ENCODE results near the gene ZFYVE28. TPM values are rescaled to one million over a fixed set of nuclear protein-coding genes. Genes with fewer than 3 reads are reported as not detected.

ZFYVE28 gene
- total and polyA plus RNA-seq, 10 of the 15 experiments (the other 5 are each of a cell fraction or from before 2014, with no cell fraction given): 0.06 to 1.9 (median 0.22) TPM; not detected in 1

DNA sequence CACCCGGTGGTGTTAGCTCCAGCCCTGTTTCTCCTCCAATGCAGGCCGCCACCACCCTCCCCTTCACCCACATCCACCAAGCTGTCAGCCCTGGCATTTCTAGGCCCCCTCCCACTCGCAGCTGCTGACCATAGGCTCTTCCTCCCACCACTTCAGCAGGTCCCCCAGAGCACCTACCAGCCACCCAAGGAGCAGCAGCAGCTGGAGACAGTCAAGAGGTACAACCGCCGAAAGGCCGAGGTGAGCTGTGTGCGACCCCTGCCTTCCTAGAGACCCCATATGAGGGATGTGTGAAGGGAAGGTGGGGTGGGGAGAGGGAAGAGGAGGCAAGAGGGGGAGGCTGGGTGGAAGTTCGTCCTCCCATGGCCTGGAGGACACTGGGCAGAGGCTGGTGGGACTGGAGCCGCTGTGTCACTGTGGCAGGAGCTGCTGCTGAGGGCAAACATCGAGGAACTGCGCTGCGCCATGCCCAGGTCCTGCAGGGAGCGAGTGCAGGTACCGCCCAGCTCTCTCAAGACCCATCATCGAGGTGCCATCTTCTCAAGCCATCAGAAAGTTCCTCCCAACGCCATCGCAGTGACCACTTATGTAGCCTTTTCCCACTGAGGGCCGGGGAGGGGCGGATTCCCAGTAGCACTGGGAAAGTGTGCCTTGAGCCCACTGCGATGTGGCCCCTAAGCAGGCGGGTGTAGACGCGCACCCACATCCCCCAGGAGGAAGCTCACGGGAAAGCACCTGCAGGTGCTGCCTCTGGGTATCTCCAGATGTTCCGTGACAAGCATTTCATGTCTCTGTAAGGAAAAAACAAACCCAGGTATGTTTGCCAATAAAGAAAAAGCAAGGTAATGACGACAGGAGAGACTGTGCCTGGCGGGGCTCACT is 31.3 kb upstream of the ZFYVE28 start (continued):
- TF ChIP-seq, protein P1, sequence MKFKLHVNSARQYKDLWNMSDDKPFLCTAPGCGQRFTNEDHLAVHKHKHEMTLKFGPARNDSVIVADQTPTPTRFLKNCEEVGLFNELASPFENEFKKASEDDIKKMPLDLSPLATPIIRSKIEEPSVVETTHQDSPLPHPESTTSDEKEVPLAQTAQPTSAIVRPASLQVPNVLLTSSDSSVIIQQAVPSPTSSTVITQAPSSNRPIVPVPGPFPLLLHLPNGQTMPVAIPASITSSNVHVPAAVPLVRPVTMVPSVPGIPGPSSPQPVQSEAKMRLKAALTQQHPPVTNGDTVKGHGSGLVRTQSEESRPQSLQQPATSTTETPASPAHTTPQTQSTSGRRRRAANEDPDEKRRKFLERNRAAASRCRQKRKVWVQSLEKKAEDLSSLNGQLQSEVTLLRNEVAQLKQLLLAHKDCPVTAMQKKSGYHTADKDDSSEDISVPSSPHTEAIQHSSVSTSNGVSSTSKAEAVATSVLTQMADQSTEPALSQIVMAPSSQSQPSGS (IDR thresholded peaks at IDR 0.05; ENCODE audit: low read length): no peak
- no peak for TF ChIP-seq MEF2B (IDR thresholded peaks at IDR 0.05; ENCODE audit: partially characterized antibody, poor library complexity, severe bottlenecking)
- no peak for TF ChIP-seq FOS (IDR thresholded peaks at IDR 0.05; ENCODE audit: borderline replicate concordance, extremely low read depth, insufficient read length)
- no peak for TF ChIP-seq MXI1 (IDR thresholded peaks at IDR 0.05; ENCODE audit: low read depth, low read length)
- TF ChIP-seq ASH2L (IDR thresholded peaks at IDR 0.05; ENCODE audit: borderline replicate concordance, low read depth): no peak

DNA sequence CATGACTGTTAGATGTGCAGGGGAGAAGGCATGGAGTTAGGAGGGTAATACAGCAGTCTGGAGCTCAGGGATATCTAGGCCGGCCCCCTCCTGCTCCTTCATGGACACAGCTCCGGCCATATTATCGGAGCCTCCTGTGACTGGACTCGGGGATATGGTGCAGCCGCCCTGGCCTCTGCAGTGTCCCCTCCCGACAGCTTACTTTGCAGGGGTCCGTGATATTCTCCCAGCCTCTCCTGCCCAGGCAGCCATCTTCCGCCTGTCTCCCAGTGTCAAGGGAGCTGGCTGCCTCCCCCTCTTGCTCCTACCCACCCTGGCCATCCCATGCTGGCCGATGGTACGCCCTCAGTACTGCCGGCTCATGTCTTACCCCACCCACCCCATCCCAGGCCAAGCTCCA is 30.6 kb upstream of the ZFYVE28 start:
- H3K4me2 ChIP-seq (ENCODE audit: control insufficient read depth, insufficient read depth): no peak overlapping the region
- in situ Hi-C loops (cut with MboI): no loop called here
- no peaks in the 10 kb centered on the region for H3K9me3 ChIP-seq (replicated peaks; ENCODE audit: control insufficient read depth, insufficient read depth, low read length)
- WGBS (ENCODE audit: insufficient coverage, insufficient replicate concordance, low lambda C conversion rate, missing lambda C conversion rate): 80% methylated on average over 8 of the region's 11 CpGs
- H4K20me1 ChIP-seq (ENCODE audit: control insufficient read depth, insufficient read depth): no peaks in the 10 kb centered on the region
- ChIA-PET SMC1A (ENCODE audit: uncharacterized antibody, unreplicated experiment) (interaction anchor here (0.9 to 1.4 kb wide), 2 partner anchors 13 to 229 kb away, joined by 3 read pairs; no protein-coding TSS in a partner anchor), RAD21 (ENCODE audit: unreplicated experiment) (interaction anchor here (1.0 kb wide), 1 partner anchor 86 kb away, joined by 3 read pairs; no protein-coding TSS in a partner anchor), POLR2A (no interaction called here), CTCF (interaction anchor here (0.5 to 1.5 kb wide), 3 partner anchors 9 to 577 kb away, joined by 3 read pairs; no protein-coding TSS in a partner anchor)
- H3K4me3 ChIP-seq: no peak overlapping the region
- H3K27me3 ChIP-seq (replicated peaks in 1 of 2; ENCODE audit: control insufficient read depth in 2 of 2, insufficient read depth in 2 of 2, low read length in 1 of 2): no peaks in the 10 kb centered on the region; a peak in 2 of 4 replicates
- no peak for ATAC-seq
- no peak for FAIRE-seq
- intact Hi-C loops (cut with micrococcal nuclease; ENCODE audit: unreplicated experiment): no loop called here
- no peak overlapping the region for H3K9ac ChIP-seq (ENCODE audit: control insufficient read depth, insufficient read depth, low read length)
- no TSS peak for BruUV-seq (replicated peaks)
- H3K79me2 ChIP-seq (ENCODE audit: control insufficient read depth, insufficient read depth, low read length): no peaks in the 10 kb centered on the region
- no peak overlapping the region for H3K27ac ChIP-seq (ENCODE audit: control insufficient read depth, insufficient read depth)
- no peak for DNase-seq (ENCODE audit: low read depth, low spot score)
- no peak overlapping the region for H2AFZ ChIP-seq (ENCODE audit: control insufficient read depth, low read depth, low read length)
- H3K36me3 ChIP-seq (ENCODE audit: control insufficient read depth in 2 of 2, insufficient read depth in 2 of 2, low read length in 1 of 2): no peaks in the 10 kb centered on the region
- H3K4me1 ChIP-seq (ENCODE audit: control insufficient read depth, insufficient read depth, low read length): no peaks in the 10 kb centered on the region
- no peak for TF ChIP-seq DPF2 (IDR thresholded peaks at IDR 0.05)
- TF ChIP-seq GABPA (IDR thresholded peaks at IDR 0.05; ENCODE audit: low read depth): no peak
- no peak for TF ChIP-seq NR2F1 (conservative IDR thresholded peaks at IDR 0.05)
- TF ChIP-seq, protein P2, sequence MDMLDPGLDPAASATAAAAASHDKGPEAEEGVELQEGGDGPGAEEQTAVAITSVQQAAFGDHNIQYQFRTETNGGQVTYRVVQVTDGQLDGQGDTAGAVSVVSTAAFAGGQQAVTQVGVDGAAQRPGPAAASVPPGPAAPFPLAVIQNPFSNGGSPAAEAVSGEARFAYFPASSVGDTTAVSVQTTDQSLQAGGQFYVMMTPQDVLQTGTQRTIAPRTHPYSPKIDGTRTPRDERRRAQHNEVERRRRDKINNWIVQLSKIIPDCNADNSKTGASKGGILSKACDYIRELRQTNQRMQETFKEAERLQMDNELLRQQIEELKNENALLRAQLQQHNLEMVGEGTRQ (IDR thresholded peaks at IDR 0.05; ENCODE audit: borderline replicate concordance, low read depth, low read length): no peak
- no peak for TF ChIP-seq FOS (IDR thresholded peaks at IDR 0.05; ENCODE audit: borderline replicate concordance, extremely low read depth, insufficient read length)
- TF ChIP-seq YY1 (IDR thresholded peaks at IDR 0.05; ENCODE audit: low read depth, low read length): no peak
- TF ChIP-seq MYC (IDR thresholded peaks at IDR 0.05; ENCODE audit: insufficient read depth, insufficient read length, insufficient replicate concordance, low read length, severe bottlenecking): no peak
- no peak for TF ChIP-seq MEF2A (IDR thresholded peaks at IDR 0.05; ENCODE audit: insufficient read depth, low read depth, low read length)
- TF ChIP-seq, protein P3, sequence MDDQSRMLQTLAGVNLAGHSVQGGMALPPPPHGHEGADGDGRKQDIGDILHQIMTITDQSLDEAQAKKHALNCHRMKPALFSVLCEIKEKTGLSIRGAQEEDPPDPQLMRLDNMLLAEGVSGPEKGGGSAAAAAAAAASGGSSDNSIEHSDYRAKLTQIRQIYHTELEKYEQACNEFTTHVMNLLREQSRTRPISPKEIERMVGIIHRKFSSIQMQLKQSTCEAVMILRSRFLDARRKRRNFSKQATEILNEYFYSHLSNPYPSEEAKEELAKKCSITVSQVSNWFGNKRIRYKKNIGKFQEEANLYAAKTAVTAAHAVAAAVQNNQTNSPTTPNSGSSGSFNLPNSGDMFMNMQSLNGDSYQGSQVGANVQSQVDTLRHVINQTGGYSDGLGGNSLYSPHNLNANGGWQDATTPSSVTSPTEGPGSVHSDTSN (IDR thresholded peaks at IDR 0.05; ENCODE audit: insufficient replicate concordance, low read depth, low read length): no peak
- TF ChIP-seq ZZZ3 (IDR thresholded peaks at IDR 0.05; ENCODE audit: control insufficient read depth, insufficient read length, low read depth): no peak
- no peak for TF ChIP-seq SP1 (IDR thresholded peaks at IDR 0.05; ENCODE audit: low read depth, low read length)
- TF ChIP-seq, protein P4, sequence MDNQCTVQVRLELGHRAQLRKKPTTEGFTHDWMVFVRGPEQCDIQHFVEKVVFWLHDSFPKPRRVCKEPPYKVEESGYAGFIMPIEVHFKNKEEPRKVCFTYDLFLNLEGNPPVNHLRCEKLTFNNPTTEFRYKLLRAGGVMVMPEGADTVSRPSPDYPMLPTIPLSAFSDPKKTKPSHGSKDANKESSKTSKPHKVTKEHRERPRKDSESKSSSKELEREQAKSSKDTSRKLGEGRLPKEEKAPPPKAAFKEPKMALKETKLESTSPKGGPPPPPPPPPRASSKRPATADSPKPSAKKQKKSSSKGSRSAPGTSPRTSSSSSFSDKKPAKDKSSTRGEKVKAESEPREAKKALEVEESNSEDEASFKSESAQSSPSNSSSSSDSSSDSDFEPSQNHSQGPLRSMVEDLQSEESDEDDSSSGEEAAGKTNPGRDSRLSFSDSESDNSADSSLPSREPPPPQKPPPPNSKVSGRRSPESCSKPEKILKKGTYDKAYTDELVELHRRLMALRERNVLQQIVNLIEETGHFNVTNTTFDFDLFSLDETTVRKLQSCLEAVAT (IDR thresholded peaks at IDR 0.05): no peak

All from GM12878 (cell line).